Measurements from ENCODE around the gene HOXC11. TPM values are rescaled to one million over a fixed set of nuclear protein-coding genes. Genes with fewer than 3 reads are reported as not detected.

The HOXC11 gene
- total and polyA plus RNA-seq, 4 donors = 0.38 to 4.1 TPM; not detected in 2

GRCh38 chr12:53969588-53970259, 3.2 kb upstream of the HOXC11 start:
- 23 to 24% methylated on average over 12 of the region's 12 CpGs for WGBS, 2 donors
- H3K36me3 ChIP-seq (ENCODE audit: control insufficient read depth in 1 of 2, insufficient read depth in 2 of 2, low read length in 1 of 2) = no peaks in the 10 kb centered on the region
- intact Hi-C loops (cut with DNase I) = no loop called here
- ATAC-seq (ENCODE audit: low FRiP score) (no peak), DNase-seq (no peak)
- H3K9me3 ChIP-seq (ENCODE audit: control insufficient read depth, low read length) = no peaks in the 10 kb centered on the region
- no peaks in the 10 kb centered on the region for H3K4me1 ChIP-seq (ENCODE audit: control insufficient read depth in 1 of 2, insufficient read depth in 2 of 2, low read length in 2 of 2)
- no peak overlapping the region for H3K27ac ChIP-seq (ENCODE audit: low read depth in 1 of 2, low read length in 2 of 2)
- no peak overlapping the region for H3K4me3 ChIP-seq (ENCODE audit: low read length in 2 of 2)
- no peaks in the 10 kb centered on the region for H3K27me3 ChIP-seq (ENCODE audit: control insufficient read depth in 1 of 2, insufficient read depth in 2 of 2, low read length in 1 of 2)

GRCh38 chr12:53970451-53970850, 2.5 kb upstream of the HOXC11 start:
- H3K27me3 ChIP-seq (ENCODE audit: control insufficient read depth in 1 of 2, insufficient read depth in 2 of 2, low read length in 1 of 2) = no peaks in the 10 kb centered on the region
- no peak overlapping the region for H3K4me3 ChIP-seq (ENCODE audit: low read length in 2 of 2)
- no peaks in the 10 kb centered on the region for H3K4me1 ChIP-seq (ENCODE audit: control insufficient read depth in 1 of 2, insufficient read depth in 2 of 2, low read length in 2 of 2)
- no peak for ATAC-seq (ENCODE audit: low FRiP score)
- DNase-seq = no peak
- intact Hi-C loops (cut with DNase I) = no loop called here
- H3K36me3 ChIP-seq (ENCODE audit: control insufficient read depth in 1 of 2, insufficient read depth in 2 of 2, low read length in 1 of 2) = no peaks in the 10 kb centered on the region
- WGBS, 2 donors = 60 to 63% methylated on average over 4 of the region's 4 CpGs
- no peaks in the 10 kb centered on the region for H3K9me3 ChIP-seq (ENCODE audit: control insufficient read depth, low read length)
- no peak overlapping the region for H3K27ac ChIP-seq (ENCODE audit: low read depth in 1 of 2, low read length in 2 of 2)

GRCh38 chr12:53971129-53971528, 1.8 kb upstream of the HOXC11 start:
- no peak for ATAC-seq (ENCODE audit: low FRiP score)
- H3K27me3 ChIP-seq (ENCODE audit: control insufficient read depth in 1 of 2, insufficient read depth in 2 of 2, low read length in 1 of 2) = no peaks in the 10 kb centered on the region
- DNase-seq = no peak
- H3K36me3 ChIP-seq (ENCODE audit: control insufficient read depth in 1 of 2, insufficient read depth in 2 of 2, low read length in 1 of 2) = no peaks in the 10 kb centered on the region
- no peaks in the 10 kb centered on the region for H3K9me3 ChIP-seq (ENCODE audit: control insufficient read depth, low read length)
- H3K27ac ChIP-seq (ENCODE audit: low read depth in 1 of 2, low read length in 2 of 2) = no peak overlapping the region
- H3K4me1 ChIP-seq (ENCODE audit: control insufficient read depth in 1 of 2, insufficient read depth in 2 of 2, low read length in 2 of 2) = no peaks in the 10 kb centered on the region
- 77 to 81% methylated on average over 3 of the region's 3 CpGs for WGBS, 2 donors
- intact Hi-C loops (cut with DNase I) = no loop called here
- H3K4me3 ChIP-seq (ENCODE audit: low read length in 2 of 2) = no peak overlapping the region

GRCh38 chr12:53971686-53972085, 1.2 kb upstream of the HOXC11 start:
- intact Hi-C loops (cut with DNase I) = no loop called here
- no peak for ATAC-seq (ENCODE audit: low FRiP score)
- no peaks in the 10 kb centered on the region for H3K9me3 ChIP-seq (ENCODE audit: control insufficient read depth, low read length)
- no peak overlapping the region for H3K27ac ChIP-seq (ENCODE audit: low read depth in 1 of 2, low read length in 2 of 2)
- H3K4me1 ChIP-seq (ENCODE audit: control insufficient read depth in 1 of 2, insufficient read depth in 2 of 2, low read length in 2 of 2) = no peaks in the 10 kb centered on the region
- DNase-seq = no peak
- 19 to 49% methylated on average over 2 of the region's 2 CpGs for WGBS, 2 donors
- no peaks in the 10 kb centered on the region for H3K36me3 ChIP-seq (ENCODE audit: control insufficient read depth in 1 of 2, insufficient read depth in 2 of 2, low read length in 1 of 2)
- H3K27me3 ChIP-seq (ENCODE audit: control insufficient read depth in 1 of 2, insufficient read depth in 2 of 2, low read length in 1 of 2) = no peaks in the 10 kb centered on the region
- no peak overlapping the region for H3K4me3 ChIP-seq (ENCODE audit: low read length in 2 of 2)

- intact Hi-C loops (cut with DNase I) = no loop called here
- ATAC-seq (ENCODE audit: low FRiP score) (no peak), DNase-seq (no peak)
- Histone ChIP-seq H3K27me3 (ENCODE audit: control insufficient read depth in 1 of 2, insufficient read depth in 2 of 2, low read length in 1 of 2) (no peaks in the 10 kb centered on the region), H3K9me3 (ENCODE audit: control insufficient read depth, low read length) (no peaks in the 10 kb centered on the region), H3K4me3 (ENCODE audit: low read length in 2 of 2) (no peak overlapping the region), H3K4me1 (ENCODE audit: control insufficient read depth in 1 of 2, insufficient read depth in 2 of 2, low read length in 2 of 2) (no peaks in the 10 kb centered on the region), H3K27ac (ENCODE audit: low read depth in 1 of 2, low read length in 2 of 2) (no peak overlapping the region), H3K36me3 (ENCODE audit: control insufficient read depth in 1 of 2, insufficient read depth in 2 of 2, low read length in 1 of 2) (no peaks in the 10 kb centered on the region)
- 27 to 33% methylated on average over 9 of the region's 9 CpGs for WGBS, 2 donors
These were observed 699 bp upstream of the HOXC11 start for GRCh38 chr12:53972152-53972702.

- WGBS, 2 donors = 2 to 3% methylated on average over 68 to 71 of the region's 71 CpGs
- Histone ChIP-seq H3K36me3 (ENCODE audit: control insufficient read depth in 1 of 2, insufficient read depth in 2 of 2, low read length in 1 of 2) (no peaks in the 10 kb centered on the region), H3K9me3 (ENCODE audit: control insufficient read depth, low read length) (no peaks in the 10 kb centered on the region), H3K27me3 (ENCODE audit: control insufficient read depth in 1 of 2, insufficient read depth in 2 of 2, low read length in 1 of 2) (no peaks in the 10 kb centered on the region), H3K27ac (ENCODE audit: low read depth in 1 of 2, low read length in 2 of 2) (no peak overlapping the region), H3K4me3 (ENCODE audit: low read length in 2 of 2) (no peak overlapping the region), H3K4me1 (ENCODE audit: control insufficient read depth in 1 of 2, insufficient read depth in 2 of 2, low read length in 2 of 2) (no peaks in the 10 kb centered on the region)
- ATAC-seq (ENCODE audit: low FRiP score) = peak; percentile 79
- intact Hi-C loops (cut with DNase I) = no loop called here
- DNase-seq = peak in 1 of 2 donors; percentile 90
These were observed 513 bp downstream of the HOXC11 start for GRCh38 chr12:53973236-53974042.

- no peak within 1 kb of the TSS for H3K4me3 ChIP-seq (ENCODE audit: low read length in 2 of 2)
- intact Hi-C loops (cut with DNase I) = no loop called here
- DNase-seq = no peak
- no peaks in the 10 kb centered on the region for H3K9me3 ChIP-seq (ENCODE audit: control insufficient read depth, low read length)
- no peak within 1 kb of the TSS for H3K27ac ChIP-seq (ENCODE audit: low read depth in 1 of 2, low read length in 2 of 2)
- no peaks in the 10 kb centered on the region for H3K27me3 ChIP-seq (ENCODE audit: control insufficient read depth in 1 of 2, insufficient read depth in 2 of 2, low read length in 1 of 2)
- no peaks in the 10 kb centered on the region for H3K36me3 ChIP-seq (ENCODE audit: control insufficient read depth in 1 of 2, insufficient read depth in 2 of 2, low read length in 1 of 2)
- 2 to 3% methylated on average over 51 to 63 of the region's 63 CpGs for WGBS, 2 donors
- H3K4me1 ChIP-seq (ENCODE audit: control insufficient read depth in 1 of 2, insufficient read depth in 2 of 2, low read length in 2 of 2) = no peaks in the 10 kb centered on the region
- peak; percentile 61 for ATAC-seq (ENCODE audit: low FRiP score)
These were observed 1.4 kb downstream of the HOXC11 start, which contains the start of gene HOTAIR for GRCh38 chr12:53974084-53975063. Gene HOTAIR (minus strand): TSS chr12:53974954.

GRCh38 chr12:53975064-53975471, 2.1 kb downstream of the HOXC11 start:
- Histone ChIP-seq H3K36me3 (ENCODE audit: control insufficient read depth in 1 of 2, insufficient read depth in 2 of 2, low read length in 1 of 2) (no peaks in the 10 kb centered on the region), H3K27me3 (ENCODE audit: control insufficient read depth in 1 of 2, insufficient read depth in 2 of 2, low read length in 1 of 2) (peaks cover 0 to 3% of the 10 kb centered on the region in 2 donors), H3K4me1 (ENCODE audit: control insufficient read depth in 1 of 2, insufficient read depth in 2 of 2, low read length in 2 of 2) (no peaks in the 10 kb centered on the region), H3K4me3 (ENCODE audit: low read length in 2 of 2) (no peak overlapping the region), H3K27ac (ENCODE audit: low read depth in 1 of 2, low read length in 2 of 2) (no peak overlapping the region), H3K9me3 (ENCODE audit: control insufficient read depth, low read length) (no peaks in the 10 kb centered on the region)
- intact Hi-C loops (cut with DNase I) = no loop called here
- DNase-seq (no peak), ATAC-seq (ENCODE audit: low FRiP score) (no peak)
- 6 to 7% methylated on average over 16 to 25 of the region's 25 CpGs for WGBS, 2 donors
